IMR-90 (cell line): Measurements from ENCODE around the gene MICAL2. TPM values are rescaled to one million over a fixed set of nuclear protein-coding genes. Genes with fewer than 3 reads are reported as not detected.

Experiments
- ATAC-seq: fragments of 200-7000 bp; cut with Tn5 transposase; 2 replicates; pipeline ENCODE4 v1.9.1; 2020; ENCODE audit warnings: low read depth, mild to moderate bottlenecking, moderate library complexity
- BruUV-seq: library from RNA; stranded (reverse); fragments of 400-500 nt; replicated peaks from 2 replicates; lab custom pipeline; 2021; lab: Mats Ljungman, UMichigan
- CTCF ChIA-PET: fragments of 300-600 bp; formaldehyde crosslinking; extraction: SDS; loops from one replicate; lab custom pipeline; 2021; ENCODE audit warnings: antibody characterized with exemption; lab: Yijun Ruan, JAX
- POLR2A ChIA-PET: fragments of 300-600 bp; sonication (Branson Sonifier 250); formaldehyde crosslinking; loops from one replicate; lab custom pipeline; 2022; ENCODE audit warnings: antibody characterized with exemption; ENCODE audit not compliant: unreplicated experiment; lab: Charles Lee
- DNase-seq: peaks from one replicate; pipeline ENCODE4 v3.0.0; 2013
- H2AFZ ChIP-seq: replicated peaks from 2 replicates; pipeline ENCODE3; 2013; ENCODE audit warnings: low read length, mild to moderate bottlenecking; ENCODE audit not compliant: poor library complexity
- H2AK5ac ChIP-seq: 2 replicates; pipeline ENCODE4 v1.6.1; 2013; ENCODE audit warnings: low read depth, low read length, inconsistent platforms
- H2AK9ac ChIP-seq: replicated peaks from 2 replicates; pipeline ENCODE3; 2013; ENCODE audit warnings: mild to moderate bottlenecking, low read depth, low read length, moderate library complexity; ENCODE audit not compliant: poor library complexity
- H2BK120ac ChIP-seq: 2 replicates; pipeline ENCODE4 v1.6.1; 2013; ENCODE audit warnings: low read depth, low read length, inconsistent platforms
- H2BK15ac ChIP-seq: 3 replicates; pipeline ENCODE4 v1.6.1; 2013; ENCODE audit warnings: low read depth, low read length, inconsistent platforms
- H2BK20ac ChIP-seq: 2 replicates; pipeline ENCODE4 v1.6.1; 2013; ENCODE audit warnings: low read depth, mild to moderate bottlenecking, inconsistent platforms, low read length, moderate library complexity
- H2BK5ac ChIP-seq: 2 replicates; pipeline ENCODE4 v1.6.1; 2013; ENCODE audit warnings: mild to moderate bottlenecking, low read depth, low read length, inconsistent platforms; ENCODE audit not compliant: poor library complexity, severe bottlenecking
- H3K14ac ChIP-seq: replicated peaks from 2 replicates; pipeline ENCODE4 v1.6.1; 2013; ENCODE audit warnings: low read depth, low read length, inconsistent platforms
- H3K18ac ChIP-seq: 2 replicates; pipeline ENCODE4 v1.6.1; 2013; ENCODE audit warnings: low read depth, low read length, control low read depth
- H3K23ac ChIP-seq: 2 replicates; pipeline ENCODE4 v1.6.1; 2013; ENCODE audit warnings: low read depth, low read length, inconsistent platforms
- H3K27ac ChIP-seq: 2 replicates; pipeline ENCODE4 v1.5.1; 2013; ENCODE audit warnings: mild to moderate bottlenecking, control low read depth, low read length; ENCODE audit not compliant: insufficient read depth
- H3K27me3 ChIP-seq: 2 replicates; pipeline ENCODE4 v1.6.1; 2013; ENCODE audit warnings: low read length; ENCODE audit not compliant: control insufficient read depth, insufficient read depth
- H3K36me3 ChIP-seq: 2 replicates; pipeline ENCODE4 v1.6.1; 2013; ENCODE audit warnings: low read length, mixed read lengths; ENCODE audit not compliant: control insufficient read depth, insufficient read depth
- H3K4ac ChIP-seq: 2 replicates; pipeline ENCODE4 v1.6.1; 2013; ENCODE audit warnings: low read depth, low read length, inconsistent platforms
- H3K4me1 ChIP-seq: 2 replicates; pipeline ENCODE4 v1.6.1; 2013; ENCODE audit warnings: low read length, mixed read lengths; ENCODE audit not compliant: control insufficient read depth, insufficient read depth
- H3K4me2 ChIP-seq: 2 replicates; pipeline ENCODE4 v1.6.1; 2013; ENCODE audit warnings: low read depth, mild to moderate bottlenecking, control low read depth, low read length, moderate library complexity
- H3K4me3 ChIP-seq: 2 replicates; pipeline ENCODE4 v1.5.1; 2013; ENCODE audit warnings: low read depth, mild to moderate bottlenecking, control low read depth, low read length, moderate library complexity; ENCODE audit not compliant: insufficient read depth
- H3K56ac ChIP-seq: 2 replicates; pipeline ENCODE4 v1.6.1; 2013; ENCODE audit warnings: low read length, inconsistent platforms; ENCODE audit not compliant: insufficient read depth; ENCODE audit errors: extremely low read depth
- H3K79me1 ChIP-seq, 2 experiments: 2 replicates each; pipeline ENCODE4 v1.6.1; 2013; ENCODE audit warnings: low read length in 2 of 2, inconsistent platforms in 1 of 2, low read depth in 1 of 2
- H3K9ac ChIP-seq: 2 replicates; pipeline ENCODE4 v1.6.1; 2013; ENCODE audit warnings: low read depth, low read length, control low read depth
- H3K9me1 ChIP-seq: 2 replicates; pipeline ENCODE4 v1.6.1; 2013; ENCODE audit warnings: low read length, inconsistent platforms; ENCODE audit not compliant: insufficient read depth
- H3K9me3 ChIP-seq: 2 replicates; pipeline ENCODE4 v1.6.1; 2013; ENCODE audit warnings: low read length; ENCODE audit not compliant: control insufficient read depth, insufficient read depth
- H4K20me1 ChIP-seq: 2 replicates; pipeline ENCODE4 v1.6.1; 2013; ENCODE audit warnings: low read length, inconsistent platforms; ENCODE audit not compliant: insufficient read depth
- H4K5ac ChIP-seq: 2 replicates; pipeline ENCODE4 v1.6.1; 2013; ENCODE audit warnings: mild to moderate bottlenecking, low read depth, low read length, control low read depth
- H4K8ac ChIP-seq, 2 experiments: 2 replicates each; pipeline ENCODE4 v1.6.1; 2013; ENCODE audit warnings: low read depth in 2 of 2, low read length in 2 of 2, control low read depth in 1 of 2, inconsistent platforms in 1 of 2
- H4K91ac ChIP-seq: 2 replicates; pipeline ENCODE4 v1.6.1; 2013; ENCODE audit warnings: low read depth, low read length, inconsistent platforms; ENCODE audit not compliant: insufficient read depth
- BHLHE40 ChIP-seq: fragments of 150-350 bp; IDR thresholded peaks from 2 replicates; pipeline ENCODE4 v1.6.1; 2016; ENCODE audit warnings: mild to moderate bottlenecking, low read depth, low read length
- CEBPB ChIP-seq: IDR thresholded peaks from 2 replicates; pipeline ENCODE4 v1.6.1; 2012; ENCODE audit warnings: low read depth, low read length, improper control_type of control experiment
- CHD1 ChIP-seq: IDR thresholded peaks from 2 replicates; pipeline ENCODE4 v1.6.1; 2012; ENCODE audit warnings: low read depth, low read length, improper control_type of control experiment
- CTCF ChIP-seq: conservative IDR thresholded peaks from 2 replicates; pipeline ENCODE4 v1.5.1; 2012; ENCODE audit warnings: mild to moderate bottlenecking, low read depth, low read length, improper control_type of control experiment
- ELK1 ChIP-seq: fragments of 150-350 bp; IDR thresholded peaks from 2 replicates; pipeline ENCODE4 v1.6.1; 2016; ENCODE audit warnings: low read depth, mild to moderate bottlenecking, low read length, moderate library complexity, borderline replicate concordance
- FOS ChIP-seq: fragments of 150-350 bp; IDR thresholded peaks from 2 replicates; pipeline ENCODE4 v1.6.1; 2016; ENCODE audit warnings: low read depth, low read length
- MAZ ChIP-seq: IDR thresholded peaks from 2 replicates; pipeline ENCODE4 v1.6.1; 2012; ENCODE audit warnings: low read depth, mild to moderate bottlenecking, low read length, improper control_type of control experiment, moderate library complexity, borderline replicate concordance
- MXI1 ChIP-seq: IDR thresholded peaks from 2 replicates; pipeline ENCODE4 v1.6.1; 2012; ENCODE audit warnings: low read depth, mild to moderate bottlenecking, low read length, moderate library complexity, borderline replicate concordance
- NFE2L2 ChIP-seq: fragments of 150-350 bp; IDR thresholded peaks from 2 replicates; pipeline ENCODE4 v1.6.1; 2016; ENCODE audit warnings: low read depth, mild to moderate bottlenecking, low read length
- POLR2A ChIP-seq: IDR thresholded peaks from 2 replicates; pipeline ENCODE4 v1.6.1; 2012; ENCODE audit warnings: mild to moderate bottlenecking, low read depth, low read length
- RFX5 ChIP-seq: IDR thresholded peaks from 2 replicates; pipeline ENCODE4 v1.8.0; 2012; ENCODE audit warnings: low read depth, mild to moderate bottlenecking, low read length, moderate library complexity
- SMC3 ChIP-seq: fragments of 150-350 bp; IDR thresholded peaks from 2 replicates; pipeline ENCODE4 v1.6.1; 2016; ENCODE audit warnings: low read depth, mild to moderate bottlenecking, antibody characterized with exemption, low read length, moderate library complexity
- USF2 ChIP-seq: fragments of 150-350 bp; IDR thresholded peaks from 2 replicates; pipeline ENCODE4 v1.6.1; 2017; ENCODE audit warnings: mild to moderate bottlenecking, antibody characterized with exemption, low read length, low read depth
- WGBS, 2 experiments: methylation state at CpG; one replicate each; pipeline versions ENCODE4 v1.1.5 to v1.1.7; 2013; ENCODE audit warnings: missing lambda C conversion rate in 2 of 2; ENCODE audit not compliant: insufficient read length in 1 of 2; ENCODE audit errors: extremely low coverage in 2 of 2; 5-methylcytosine and 5-hydroxymethylcytosine counted together
- dilution Hi-C: fragments of 300-500 bp; cut with HindIII; formaldehyde crosslinking; loops from one replicate; pipeline ENCODE4 v1.14.3; 2018; ENCODE audit warnings: low sequenced_read_pairs; ENCODE audit not compliant: unreplicated experiment
- in situ Hi-C: fragments of 300-500 bp; cut with MboI; formaldehyde crosslinking; loops from 3 replicates; pipeline ENCODE4 v1.14.3; 2019; ENCODE audit warnings: low sequenced_read_pairs, inconsistent platforms, mixed read lengths
- intact Hi-C: fragments of 100-400 bp; cut with micrococcal nuclease; formaldehyde crosslinking; loops from 2 replicates; pipeline ENCODE4 v1.10.0; 2022
- polyA plus RNA-seq, 3 experiments: library from polyadenylated mRNA; depleted of rRNA; stranded (reverse); fragments of >200 nt; gene quantifications; 2 replicates each; pipeline ENCODE4 v1.2.3, GENCODE V29; 2012; ENCODE audit warnings: low replicate concordance in 1 of 3
- total RNA-seq: library from RNA; depleted of rRNA; stranded (reverse); fragments of >200 nt; gene quantifications from 2 replicates; pipeline ENCODE4 v1.2.3, GENCODE V29; 2012

MICAL2 gene
- total and polyA plus RNA-seq, 2 of the 4 experiments (the other 2 are of a cell fraction), result 170 to 336 TPM

- no peaks in the 10 kb centered on the region for H4K20me1 ChIP-seq
- in situ Hi-C loops (no loop called here), dilution Hi-C loops (no loop called here), intact Hi-C loops (no loop called here)
- H4K91ac ChIP-seq, result no peak overlapping the region
- no peak overlapping the region for H4K5ac ChIP-seq
- H3K4me3 ChIP-seq, result no peak overlapping the region
- TF ChIP-seq NFE2L2 (no peak), BHLHE40 (no peak), ELK1 (no peak), MAZ (no peak), FOS (no peak), USF2 (no peak), POLR2A (no peak), RFX5 (no peak), CHD1 (no peak), CEBPB (no peak), CTCF (no peak), MXI1 (no peak), SMC3 (no peak)
- peaks cover 11% of the 10 kb centered on the region for H3K9me1 ChIP-seq
- H2BK15ac ChIP-seq, result no peak overlapping the region
- H3K9me3 ChIP-seq, result no peaks in the 10 kb centered on the region
- H2BK5ac ChIP-seq, result no peak overlapping the region
- no peak overlapping the region for H3K4ac ChIP-seq
- ChIA-PET POLR2A (no interaction called here), CTCF (no interaction called here)
- no peaks in the 10 kb centered on the region for H3K36me3 ChIP-seq
- peaks cover 12% of the 10 kb centered on the region for H3K4me1 ChIP-seq
- no peak overlapping the region for H3K18ac ChIP-seq
- DNase-seq, result no peak
- H3K79me1 ChIP-seq, result peaks cover 5 to 18% of the 10 kb centered on the region in 2 experiments; a peak in 3 of 4 replicates
- no CpG with 5 or more reads among the region's 5 CpGs for WGBS, 2 experiments
- H2AFZ ChIP-seq, result no peak overlapping the region
- H2AK5ac ChIP-seq, result no peak overlapping the region
- H2BK20ac ChIP-seq, result no peak overlapping the region
- no peak overlapping the region for H3K56ac ChIP-seq
- BruUV-seq, result no TSS peak
- no peak overlapping the region for H3K27ac ChIP-seq
- no peak for ATAC-seq
- no peak overlapping the region for H4K8ac ChIP-seq
- no peak overlapping the region for H2AK9ac ChIP-seq
- no peak overlapping the region for H3K14ac ChIP-seq
- no peaks in the 10 kb centered on the region for H3K27me3 ChIP-seq
- H3K4me2 ChIP-seq, result no peak overlapping the region
- H2BK120ac ChIP-seq, result no peak overlapping the region
- H3K9ac ChIP-seq, result no peak overlapping the region
- H3K23ac ChIP-seq, result no peak overlapping the region
Observed at GRCh38 chr11:12106501-12106900, 3.9 kb upstream of the MICAL2 start.
